GM19452 (cell line): ENCODE measurements around the gene NHSL2.

Experiments used
- ATAC-seq: cut with Tn5 transposase; IDR thresholded peaks from one replicate; pipeline ENCODE4 v1.9.1; 2021; ENCODE audit not compliant: unreplicated experiment

Gene NHSL2

GRCh38 chrX:72016881-72017783 lies 106.5 kb downstream of the NHSL2 start:
- no peak for ATAC-seq

- peak; percentile 50 for ATAC-seq
These were observed 107.8 kb downstream of the NHSL2 start for GRCh38 chrX:72018277-72019112.

- ATAC-seq = no peak
These were observed 108.8 kb downstream of the NHSL2 start for GRCh38 chrX:72019487-72019886.

- no peak for ATAC-seq
These were observed 109.6 kb downstream of the NHSL2 start for GRCh38 chrX:72020204-72020603.

GRCh38 chrX:72020788-72021187 lies 110.1 kb downstream of the NHSL2 start:
- ATAC-seq = peak; percentile 65

GRCh38 chrX:72021975-72022374 lies 111.3 kb downstream of the NHSL2 start:
- ATAC-seq = no peak

GRCh38 chrX:72023071-72023470 lies 112.4 kb downstream of the NHSL2 start:
- no peak for ATAC-seq

- ATAC-seq = no peak
These were observed 114.7 kb downstream of the NHSL2 start for GRCh38 chrX:72025236-72025770.

- ATAC-seq = no peak
These were observed 115.8 kb downstream of the NHSL2 start for GRCh38 chrX:72026341-72027023.

GRCh38 chrX:72027024-72027913 lies 116.6 kb downstream of the NHSL2 start:
- no peak for ATAC-seq

GRCh38 chrX:72027914-72028307 lies 117.3 kb downstream of the NHSL2 start:
- ATAC-seq = no peak

- no peak for ATAC-seq
These were observed 118.2 kb downstream of the NHSL2 start for GRCh38 chrX:72028701-72029470.

GRCh38 chrX:72029483-72030411 lies 119.1 kb downstream of the NHSL2 start:
- no peak for ATAC-seq

GRCh38 chrX:72030431-72030830 lies 119.8 kb downstream of the NHSL2 start:
- ATAC-seq = no peak

GRCh38 chrX:72031118-72031517 lies 120.5 kb downstream of the NHSL2 start:
- no peak for ATAC-seq

GRCh38 chrX:72031634-72032033 lies 121.0 kb downstream of the NHSL2 start:
- ATAC-seq = no peak

- no peak for ATAC-seq
These were observed 127.0 kb downstream of the NHSL2 start for GRCh38 chrX:72037601-72038000.

GRCh38 chrX:72038016-72038415 lies 127.4 kb downstream of the NHSL2 start:
- no peak for ATAC-seq
